ENCODE measurements around the gene DGKQ.
"Not testable (repeated sequence)": the region's sequence is repeated elsewhere in the genome, so short reads cannot be mapped to it uniquely, and the experiment has no call there.

The DGKQ gene

DNA sequence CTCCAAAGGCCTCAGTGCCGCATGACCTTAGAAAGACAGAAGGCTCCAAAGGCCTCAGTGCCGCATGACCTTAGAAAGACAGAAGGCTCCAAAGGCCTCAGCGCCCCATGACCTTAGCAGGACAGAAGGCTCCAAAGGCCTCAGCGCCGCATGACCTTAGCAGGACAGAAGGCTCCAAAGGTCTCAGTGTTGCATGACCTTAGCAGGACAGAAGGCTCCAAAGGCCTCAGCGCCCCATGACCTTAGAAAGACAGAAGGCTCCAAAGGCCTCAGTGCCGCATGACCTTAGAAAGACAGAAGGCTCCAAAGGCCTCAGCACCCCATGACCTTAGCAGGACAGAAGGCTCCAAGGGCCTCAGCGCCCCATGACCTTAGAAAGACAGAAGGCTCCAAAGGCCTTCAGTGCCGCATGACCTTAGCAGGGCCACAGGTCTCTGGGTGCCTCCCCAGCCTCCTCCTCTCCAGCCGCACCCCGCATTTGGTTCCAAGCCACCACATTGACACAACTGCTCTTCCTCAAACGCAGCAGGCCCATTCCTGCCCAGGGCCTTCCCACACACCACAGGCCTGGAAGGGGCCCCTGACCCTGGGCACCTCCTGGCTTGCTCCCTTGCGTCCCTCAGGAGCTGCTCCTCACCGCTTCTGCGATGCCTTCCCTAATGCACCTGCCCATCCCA is 54.2 kb downstream of the DGKQ start:
- DNase-seq, result not testable (repeated sequence)

GRCh38 chr4:918591-918990 is 54.8 kb downstream of the DGKQ start:
- not testable (repeated sequence) for DNase-seq

GRCh38 chr4:917992-918391 is 55.4 kb downstream of the DGKQ start:
- no peak for DNase-seq

GRCh38 chr4:917466-917865 is 55.9 kb downstream of the DGKQ start:
- no peak for DNase-seq

DNA sequence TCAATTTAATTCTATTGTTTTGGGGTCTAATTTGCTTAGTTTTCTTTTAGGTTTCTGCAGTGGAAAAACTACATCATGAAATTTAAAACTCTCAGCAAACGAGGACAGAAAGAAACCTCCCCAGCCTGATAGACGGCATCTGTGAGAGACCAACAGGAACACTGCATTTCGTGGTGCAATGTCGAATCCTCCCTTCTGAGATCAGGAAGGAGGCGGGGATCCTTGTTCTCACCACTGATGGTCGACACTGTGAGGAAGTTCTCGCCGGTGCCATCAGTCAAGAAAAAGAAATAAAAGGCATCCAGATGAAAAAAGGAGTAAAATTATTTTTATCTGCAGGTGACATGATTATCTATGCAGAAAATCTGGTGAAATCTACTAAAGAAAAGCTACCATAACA is 57.8 kb downstream of the DGKQ start:
- no peak for DNase-seq

DNA sequence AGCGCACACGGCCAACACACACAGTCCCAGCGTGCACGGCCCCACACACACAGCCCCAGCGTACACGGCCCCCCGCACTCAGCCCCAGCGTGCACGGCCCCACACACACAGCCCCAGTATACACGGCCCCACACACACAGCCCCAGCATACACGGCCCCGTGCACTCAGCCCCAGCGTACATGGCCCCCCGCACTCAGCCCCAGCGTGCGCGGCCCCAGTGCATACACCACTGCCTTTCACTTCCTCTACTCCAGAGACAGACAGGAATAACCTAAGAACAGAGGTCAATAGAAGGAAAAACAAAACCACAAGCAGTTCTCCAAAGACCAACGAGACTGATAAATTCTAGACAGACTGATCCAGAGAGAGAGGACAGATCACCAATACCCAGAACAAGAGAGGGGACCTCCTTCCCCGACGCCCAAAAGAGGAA is 58.3 kb downstream of the DGKQ start:
- DNase-seq, result no peak

DNA sequence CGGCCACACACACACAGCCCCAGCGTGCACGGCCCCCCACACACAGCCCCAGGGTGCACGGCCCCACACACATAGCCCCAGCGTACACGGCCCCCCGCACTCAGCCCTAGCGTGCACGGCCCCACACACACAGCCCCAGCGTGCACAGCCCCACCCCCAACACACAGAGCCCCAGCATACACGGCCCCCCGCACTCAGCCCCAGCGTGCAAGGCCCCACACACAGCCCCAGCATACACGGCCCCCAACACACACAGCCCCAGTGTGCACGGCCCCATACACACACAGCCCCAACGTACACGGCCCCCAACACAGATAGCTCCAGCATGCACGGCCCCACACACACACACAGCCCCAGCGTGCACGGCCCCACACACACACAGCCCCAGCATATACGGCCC is 58.8 kb downstream of the DGKQ start:
- DNase-seq, result no peak

DNA sequence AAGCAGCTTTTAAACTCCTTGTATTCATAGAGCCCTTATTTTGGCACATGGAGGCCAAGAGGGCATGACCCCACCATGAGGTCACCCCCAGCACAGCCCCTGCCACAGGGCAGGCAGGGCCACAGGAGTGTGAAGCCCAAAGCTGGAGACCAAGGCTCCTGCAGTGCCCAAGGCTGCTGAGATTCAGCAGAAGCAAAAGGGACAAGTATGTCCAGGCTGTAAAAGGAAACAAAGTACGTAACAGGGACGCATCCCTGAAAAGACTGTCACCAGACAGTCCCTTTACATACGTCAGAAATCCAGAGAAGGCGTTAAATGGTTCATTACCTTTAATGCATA is 60.1 kb downstream of the DGKQ start:
- DNase-seq, result no peak

- DNase-seq, result no peak
These were observed 60.7 kb downstream of the DGKQ start for GRCh38 chr4:912548-913279.

DNA sequence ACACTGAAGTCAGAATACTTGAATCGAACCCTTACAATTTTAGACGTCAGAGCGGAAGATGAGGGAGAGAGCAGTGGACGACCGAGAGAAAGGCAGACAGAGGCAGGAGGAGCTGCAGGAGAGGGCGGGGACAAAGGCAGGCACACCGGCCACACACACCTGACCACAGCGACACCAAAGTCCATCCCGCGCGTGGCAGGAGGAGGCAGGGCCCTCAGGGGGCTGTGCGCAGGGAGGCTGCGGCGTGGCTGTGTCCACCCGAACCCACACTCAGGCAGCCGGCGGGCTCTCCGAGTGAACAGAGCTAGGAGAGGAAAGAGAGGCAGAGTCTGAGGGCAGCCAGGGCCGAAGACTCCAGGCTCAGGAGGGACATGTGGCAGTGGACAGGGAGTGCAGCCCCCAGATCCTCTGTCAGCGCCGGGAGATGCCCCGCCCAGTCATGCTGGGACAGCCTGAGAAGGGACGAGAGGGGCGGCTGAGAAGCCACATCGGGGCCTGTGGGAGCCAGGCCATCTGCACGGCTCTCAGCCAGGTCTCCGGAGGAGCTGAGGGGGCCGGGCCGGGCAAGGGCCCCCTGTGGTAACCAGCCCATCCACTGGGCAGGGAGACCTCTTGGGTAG is 61.4 kb downstream of the DGKQ start:
- DNase-seq, result no peak

- no peak for DNase-seq
These were observed 62.1 kb downstream of the DGKQ start for GRCh38 chr4:911221-911751.

GRCh38 chr4:910366-911091 is 62.8 kb downstream of the DGKQ start:
- DNase-seq, result no peak

DNA sequence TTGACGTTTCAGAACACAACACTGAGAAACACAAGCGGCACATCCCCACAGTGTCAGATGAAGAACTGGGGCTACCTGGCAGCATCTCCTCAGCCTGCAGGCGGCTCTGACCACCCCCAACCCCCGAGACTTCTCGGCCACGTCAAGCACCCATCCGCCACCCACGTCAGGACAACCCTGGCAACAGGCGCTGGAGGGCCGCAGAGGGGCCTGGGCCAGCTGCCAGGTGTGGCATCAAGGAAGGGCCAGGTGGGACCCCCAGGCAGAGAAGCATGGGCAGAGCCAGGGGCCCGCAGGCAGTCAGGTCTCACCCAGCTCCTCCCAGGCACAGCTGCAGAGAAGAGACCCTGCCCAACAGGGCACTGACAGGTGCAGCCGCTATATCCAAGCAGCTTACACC is 63.5 kb downstream of the DGKQ start:
- DNase-seq, result no peak

DNA sequence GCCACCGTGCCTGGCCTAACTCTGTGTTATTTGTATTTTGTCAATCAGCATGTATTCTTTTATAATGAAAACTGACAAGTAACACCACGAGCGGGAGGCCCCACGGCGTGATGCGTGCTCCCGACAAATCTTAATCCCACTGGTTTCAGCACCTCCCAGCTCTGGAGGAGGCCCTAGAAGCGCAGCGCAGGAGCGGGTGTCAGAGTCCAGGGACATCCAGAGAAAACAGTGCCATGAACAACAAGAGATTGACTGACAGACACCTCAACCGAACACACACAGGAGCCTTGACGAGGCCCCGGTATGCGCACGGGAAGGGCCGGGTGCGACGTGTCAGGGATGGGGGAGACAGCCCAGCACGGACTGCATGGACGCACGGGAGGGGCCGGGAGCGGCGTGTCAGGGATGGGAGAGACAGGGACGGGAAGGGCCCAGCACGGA is 64.2 kb downstream of the DGKQ start:
- no peak for DNase-seq
